A549 (cell line): ENCODE results near the gene APRT. TPM values are rescaled to one million over a fixed set of nuclear protein-coding genes. Genes with fewer than 3 reads are reported as not detected.
"Not testable (repeated sequence)": the region's sequence is repeated elsewhere in the genome, so short reads cannot be mapped to it uniquely, and the experiment has no call there.

Source experiments
- ATAC-seq, 2 experiments: fragments of 200-7000 bp in 1 of 2; fragments of >200 bp in 1 of 2; cut with Nextera tagmentation in 1 of 2; cut with Tn5 transposase in 1 of 2; 3 replicates each; pipeline versions ENCODE4 v1.8.0 to v1.9.1; 2018 to 2020; ENCODE audit warnings: mild to moderate bottlenecking in 1 of 2, moderate library complexity in 1 of 2
- CTCF ChIA-PET: fragments of 300-600 bp; sonication (Branson Sonifier 250); formaldehyde crosslinking; extraction: SDS; loops from one replicate; lab custom pipeline; 2021; ENCODE audit warnings: antibody characterized with exemption, inconsistent platforms; lab: Yijun Ruan, JAX
- POLR2A ChIA-PET: fragments of 350-600 bp; formaldehyde crosslinking; extraction: SDS; loops from one replicate; lab custom pipeline; 2021; ENCODE audit warnings: antibody characterized with exemption, inconsistent platforms; lab: Yijun Ruan, JAX
- DNase-seq, 2 experiments: peaks; one replicate each; pipeline versions ENCODE4 v3.0.0 to v3.0.0-alpha.2; 2011 to 2016; ENCODE audit warnings: low read depth in 1 of 2, low spot score in 1 of 2
- FAIRE-seq: peaks from 2 replicates; lab custom pipeline; 2011; peaks lifted over from hg19 to GRCh38; lab: Jason Lieb, UNC
- H3K27ac ChIP-seq, 2 experiments: fragments of >200 bp; sonication (Bioruptor Twin); formaldehyde crosslinking; 3 replicates each; pipeline ENCODE4 v1.5.1; 2016 to 2017
- H3K4me1 ChIP-seq: fragments of >200 bp; sonication (Bioruptor Twin); formaldehyde crosslinking; 3 replicates; pipeline ENCODE4 v1.6.1; 2016
- H3K4me2 ChIP-seq: fragments of >200 bp; sonication (Bioruptor Twin); formaldehyde crosslinking; 3 replicates; pipeline ENCODE4 v1.6.1; 2016
- H3K4me3 ChIP-seq: fragments of >200 bp; sonication (Bioruptor Twin); formaldehyde crosslinking; 3 replicates; pipeline ENCODE4 v1.5.1; 2016
- H3K9me3 ChIP-seq: fragments of >200 bp; sonication (Bioruptor Twin); formaldehyde crosslinking; 3 replicates; pipeline ENCODE4 v1.6.1; 2016
- CHD4 ChIP-seq: fragments of 200-600 bp; sonication (generic); IDR thresholded peaks from 2 replicates; pipeline ENCODE4 v1.6.1; 2016; ENCODE audit warnings: antibody characterized with exemption, mild to moderate bottlenecking, borderline replicate concordance
- ELK1 ChIP-seq: fragments of 150-350 bp; IDR thresholded peaks from 2 replicates; pipeline ENCODE4 v1.6.1; 2014; ENCODE audit warnings: low read depth, mild to moderate bottlenecking, low read length
- ESRRA ChIP-seq: fragments of 150-350 bp; IDR thresholded peaks from 2 replicates; pipeline ENCODE4 v1.6.1; 2014; ENCODE audit warnings: mild to moderate bottlenecking, low read length, borderline replicate concordance
- FOSB ChIP-seq: fragments of 250-450 bp; sonication (Bioruptor Pico); IDR thresholded peaks from 2 replicates; pipeline ENCODE4 v1.5.0; 2020; ENCODE audit warnings: mild to moderate bottlenecking, moderate library complexity
- GATA3 ChIP-seq: IDR thresholded peaks from 2 replicates; pipeline ENCODE4 v1.6.1; 2012; ENCODE audit warnings: borderline replicate concordance
- KDM1A ChIP-seq: fragments of 200-600 bp; sonication (generic); IDR thresholded peaks from 2 replicates; pipeline ENCODE4 v1.6.1; 2016; ENCODE audit warnings: low read depth, mild to moderate bottlenecking
- PHF8 ChIP-seq: fragments of 200-600 bp; sonication (generic); IDR thresholded peaks from 2 replicates; pipeline ENCODE4 v1.6.1; 2016; ENCODE audit warnings: low read depth, mild to moderate bottlenecking, antibody characterized with exemption, moderate library complexity, borderline replicate concordance
- POLR2AphosphoS2 ChIP-seq: conservative IDR thresholded peaks from 2 replicates; pipeline ENCODE4 v1.6.1; 2012; ENCODE audit warnings: low read length, improper control_type of control experiment, inconsistent platforms
- RCOR1 ChIP-seq: fragments of 150-350 bp; IDR thresholded peaks from 2 replicates; pipeline ENCODE4 v1.6.1; 2014; ENCODE audit warnings: antibody characterized with exemption, low read length, low read depth
- RFX5 ChIP-seq: fragments of 450-650 bp; IDR thresholded peaks from 2 replicates; pipeline ENCODE4 v1.7.1; 2014; ENCODE audit warnings: antibody characterized with exemption, mild to moderate bottlenecking, moderate library complexity
- SREBF2 ChIP-seq: fragments of 450-650 bp; IDR thresholded peaks from 2 replicates; pipeline ENCODE4 v1.6.1; 2014; ENCODE audit warnings: mild to moderate bottlenecking, moderate library complexity
- TFCP2L1 ChIP-seq: fragments of 250-450 bp; sonication (Bioruptor Pico); IDR thresholded peaks from 2 replicates; pipeline ENCODE4 v1.5.0; 2021; ENCODE audit warnings: mild to moderate bottlenecking
- USF2 ChIP-seq: fragments of 450-650 bp; IDR thresholded peaks from 2 replicates; pipeline ENCODE4 v1.6.1; 2014; ENCODE audit warnings: antibody characterized with exemption
- ZC3H11A ChIP-seq: fragments of 450-650 bp; IDR thresholded peaks from 2 replicates; pipeline ENCODE4 v1.6.1; 2014; ENCODE audit warnings: antibody characterized with exemption, mild to moderate bottlenecking
- WGBS: methylation state at CpG from one replicate; pipeline ENCODE4 v1.1.6; 2017; ENCODE audit errors: missing lambda C conversion rate; 5-methylcytosine and 5-hydroxymethylcytosine counted together
- polyA plus RNA-seq, 4 experiments: library from polyadenylated mRNA; depleted of rRNA in 3 of 4; stranded (reverse); fragments of >200 nt; fragmentation: RNase III in 1 of 4; extraction: RNeasy Plus Mini Kit Qiagen cat#74134 plus additional on column Dnase treatment in 1 of 4; gene quantifications; 2 replicates in 3 of 4; 3 replicates in 1 of 4; pipeline ENCODE4 v1.2.3, GENCODE V29; 2011 to 2017
- TF ChIP-seq, protein P1 (sequence below): fragments of >200 bp; sonication (Bioruptor Twin); formaldehyde crosslinking; IDR thresholded peaks from 3 replicates; pipeline ENCODE4 v1.6.1; 2016
- TF ChIP-seq, protein P2 (sequence below): IDR thresholded peaks from 2 replicates; pipeline ENCODE4 v1.6.1; 2012; ENCODE audit warnings: low read depth, borderline replicate concordance
- TF ChIP-seq, protein P3 (sequence below): fragments of 200-600 bp; sonication (generic); IDR thresholded peaks from 2 replicates; pipeline ENCODE4 v1.6.1; 2016; ENCODE audit warnings: antibody characterized with exemption, mild to moderate bottlenecking, moderate library complexity

The APRT gene
- polyA plus RNA-seq, 2 of the 4 experiments (the other 2 are of a cell fraction) = 115 to 258 TPM

DNA sequence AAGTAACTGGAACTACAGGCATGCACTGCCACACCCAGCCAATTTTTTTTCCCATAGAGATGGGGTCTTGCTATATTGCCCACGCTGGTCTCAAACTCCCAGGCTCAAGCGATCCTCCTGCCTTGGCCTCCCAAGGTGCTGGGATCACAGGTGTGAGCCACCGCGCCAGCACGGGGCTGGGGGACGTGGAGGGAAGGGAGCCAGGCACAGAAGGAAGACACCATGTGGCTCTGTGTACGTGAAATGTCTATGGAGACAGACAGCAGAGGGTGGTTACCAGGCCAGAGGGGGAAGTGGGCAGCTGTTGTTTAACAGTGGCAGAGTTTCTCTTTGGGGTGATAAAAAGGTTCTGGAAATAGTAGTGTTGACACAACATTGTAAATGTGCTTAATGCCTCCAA lies 22.1 kb downstream of the APRT start:
- ATAC-seq (no peak), DNase-seq (no peak), FAIRE-seq (no peak)
- 81% methylated on average over 7 of the region's 7 CpGs for WGBS
- H3K27ac ChIP-seq = no peak overlapping the region
- no peak overlapping the region for H3K4me3 ChIP-seq
- no peak overlapping the region for H3K4me2 ChIP-seq
- H3K4me1 ChIP-seq = 0 out of 3 replicates have a peak, but pooled peaks cover 4% of the 10 kb centered on the region
- POLR2A ChIA-PET = no interaction called here
- H3K9me3 ChIP-seq = no peaks in the 10 kb centered on the region
- CTCF ChIA-PET = no interaction called here
- no peak for TF ChIP-seq CHD4
- no peak for TF ChIP-seq TFCP2L1
- TF ChIP-seq, protein P1, sequence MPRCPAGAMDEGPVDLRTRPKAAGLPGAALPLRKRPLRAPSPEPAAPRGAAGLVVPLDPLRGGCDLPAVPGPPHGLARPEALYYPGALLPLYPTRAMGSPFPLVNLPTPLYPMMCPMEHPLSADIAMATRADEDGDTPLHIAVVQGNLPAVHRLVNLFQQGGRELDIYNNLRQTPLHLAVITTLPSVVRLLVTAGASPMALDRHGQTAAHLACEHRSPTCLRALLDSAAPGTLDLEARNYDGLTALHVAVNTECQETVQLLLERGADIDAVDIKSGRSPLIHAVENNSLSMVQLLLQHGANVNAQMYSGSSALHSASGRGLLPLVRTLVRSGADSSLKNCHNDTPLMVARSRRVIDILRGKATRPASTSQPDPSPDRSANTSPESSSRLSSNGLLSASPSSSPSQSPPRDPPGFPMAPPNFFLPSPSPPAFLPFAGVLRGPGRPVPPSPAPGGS = no peak
- TF ChIP-seq GATA3 = no peak
- TF ChIP-seq ESRRA = no peak
- no peak for TF ChIP-seq USF2
- TF ChIP-seq KDM1A = no peak
- TF ChIP-seq RFX5 = no peak
- TF ChIP-seq FOSB (CRISPR knock-in tag) = no peak
- TF ChIP-seq RCOR1 = no peak
- TF ChIP-seq ZC3H11A = no peak
- TF ChIP-seq SREBF2 = no peak
- no peak for TF ChIP-seq ELK1
- no peak for TF ChIP-seq PHF8
- TF ChIP-seq, protein P2, sequence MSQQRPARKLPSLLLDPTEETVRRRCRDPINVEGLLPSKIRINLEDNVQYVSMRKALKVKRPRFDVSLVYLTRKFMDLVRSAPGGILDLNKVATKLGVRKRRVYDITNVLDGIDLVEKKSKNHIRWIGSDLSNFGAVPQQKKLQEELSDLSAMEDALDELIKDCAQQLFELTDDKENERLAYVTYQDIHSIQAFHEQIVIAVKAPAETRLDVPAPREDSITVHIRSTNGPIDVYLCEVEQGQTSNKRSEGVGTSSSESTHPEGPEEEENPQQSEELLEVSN = no peak
- TF ChIP-seq POLR2AphosphoS2 = no peak
- TF ChIP-seq, protein P3, sequence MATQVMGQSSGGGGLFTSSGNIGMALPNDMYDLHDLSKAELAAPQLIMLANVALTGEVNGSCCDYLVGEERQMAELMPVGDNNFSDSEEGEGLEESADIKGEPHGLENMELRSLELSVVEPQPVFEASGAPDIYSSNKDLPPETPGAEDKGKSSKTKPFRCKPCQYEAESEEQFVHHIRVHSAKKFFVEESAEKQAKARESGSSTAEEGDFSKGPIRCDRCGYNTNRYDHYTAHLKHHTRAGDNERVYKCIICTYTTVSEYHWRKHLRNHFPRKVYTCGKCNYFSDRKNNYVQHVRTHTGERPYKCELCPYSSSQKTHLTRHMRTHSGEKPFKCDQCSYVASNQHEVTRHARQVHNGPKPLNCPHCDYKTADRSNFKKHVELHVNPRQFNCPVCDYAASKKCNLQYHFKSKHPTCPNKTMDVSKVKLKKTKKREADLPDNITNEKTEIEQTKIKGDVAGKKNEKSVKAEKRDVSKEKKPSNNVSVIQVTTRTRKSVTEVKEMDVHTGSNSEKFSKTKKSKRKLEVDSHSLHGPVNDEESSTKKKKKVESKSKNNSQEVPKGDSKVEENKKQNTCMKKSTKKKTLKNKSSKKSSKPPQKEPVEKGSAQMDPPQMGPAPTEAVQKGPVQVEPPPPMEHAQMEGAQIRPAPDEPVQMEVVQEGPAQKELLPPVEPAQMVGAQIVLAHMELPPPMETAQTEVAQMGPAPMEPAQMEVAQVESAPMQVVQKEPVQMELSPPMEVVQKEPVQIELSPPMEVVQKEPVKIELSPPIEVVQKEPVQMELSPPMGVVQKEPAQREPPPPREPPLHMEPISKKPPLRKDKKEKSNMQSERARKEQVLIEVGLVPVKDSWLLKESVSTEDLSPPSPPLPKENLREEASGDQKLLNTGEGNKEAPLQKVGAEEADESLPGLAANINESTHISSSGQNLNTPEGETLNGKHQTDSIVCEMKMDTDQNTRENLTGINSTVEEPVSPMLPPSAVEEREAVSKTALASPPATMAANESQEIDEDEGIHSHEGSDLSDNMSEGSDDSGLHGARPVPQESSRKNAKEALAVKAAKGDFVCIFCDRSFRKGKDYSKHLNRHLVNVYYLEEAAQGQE = no peak

DNA sequence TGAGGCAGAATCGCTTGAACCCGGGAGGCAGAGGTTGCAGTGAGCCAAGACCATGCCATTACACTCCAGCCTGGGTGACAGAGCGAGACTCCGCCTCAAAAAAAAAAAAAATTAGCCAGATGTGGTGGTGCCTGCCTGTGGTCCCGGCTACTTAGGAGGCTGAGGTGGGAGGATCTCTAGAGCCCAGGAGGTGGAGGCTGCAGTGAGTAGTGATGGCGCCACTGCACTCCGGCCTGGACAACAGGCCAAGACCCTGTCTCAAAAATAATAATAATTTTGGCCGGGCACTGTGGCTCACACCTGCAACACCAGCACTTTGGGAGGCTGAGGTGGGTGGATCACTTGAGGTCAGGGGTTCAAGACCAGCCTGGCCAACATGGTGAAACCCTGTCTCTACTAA lies 23.0 kb downstream of the APRT start:
- H3K4me1 ChIP-seq, H3K9me3 ChIP-seq, DNase-seq, H3K4me3 ChIP-seq, POLR2A ChIA-PET, FAIRE-seq, ATAC-seq, H3K4me2 ChIP-seq, H3K27ac ChIP-seq: not testable (repeated sequence)
- 86% methylated on average over 8 of the region's 8 CpGs for WGBS
- CTCF ChIA-PET = interaction anchor here (1.0 to 5.6 kb wide), 2 partner anchors 10 to 23 kb away, joined by 4 to 41 read pairs; no protein-coding TSS in a partner anchor
